Erythroblast (primary cell): Measurements from ENCODE around the gene RANGRF.

Experiments used
- DNase-seq, 2 experiments: peaks; one replicate each; lab custom pipeline; 2025; lab: John Stamatoyannopoulos, UW
- GATA1 ChIP-seq: IDR thresholded peaks from 2 replicates; pipeline ENCODE4 v1.6.1; 2011; ENCODE audit warnings: low read depth, mild to moderate bottlenecking, control low read depth, low read length, moderate library complexity
- POLR2A ChIP-seq: IDR thresholded peaks from 2 replicates; pipeline ENCODE4 v1.6.1; 2011; ENCODE audit warnings: mild to moderate bottlenecking, low read length

RANGRF gene

DNA sequence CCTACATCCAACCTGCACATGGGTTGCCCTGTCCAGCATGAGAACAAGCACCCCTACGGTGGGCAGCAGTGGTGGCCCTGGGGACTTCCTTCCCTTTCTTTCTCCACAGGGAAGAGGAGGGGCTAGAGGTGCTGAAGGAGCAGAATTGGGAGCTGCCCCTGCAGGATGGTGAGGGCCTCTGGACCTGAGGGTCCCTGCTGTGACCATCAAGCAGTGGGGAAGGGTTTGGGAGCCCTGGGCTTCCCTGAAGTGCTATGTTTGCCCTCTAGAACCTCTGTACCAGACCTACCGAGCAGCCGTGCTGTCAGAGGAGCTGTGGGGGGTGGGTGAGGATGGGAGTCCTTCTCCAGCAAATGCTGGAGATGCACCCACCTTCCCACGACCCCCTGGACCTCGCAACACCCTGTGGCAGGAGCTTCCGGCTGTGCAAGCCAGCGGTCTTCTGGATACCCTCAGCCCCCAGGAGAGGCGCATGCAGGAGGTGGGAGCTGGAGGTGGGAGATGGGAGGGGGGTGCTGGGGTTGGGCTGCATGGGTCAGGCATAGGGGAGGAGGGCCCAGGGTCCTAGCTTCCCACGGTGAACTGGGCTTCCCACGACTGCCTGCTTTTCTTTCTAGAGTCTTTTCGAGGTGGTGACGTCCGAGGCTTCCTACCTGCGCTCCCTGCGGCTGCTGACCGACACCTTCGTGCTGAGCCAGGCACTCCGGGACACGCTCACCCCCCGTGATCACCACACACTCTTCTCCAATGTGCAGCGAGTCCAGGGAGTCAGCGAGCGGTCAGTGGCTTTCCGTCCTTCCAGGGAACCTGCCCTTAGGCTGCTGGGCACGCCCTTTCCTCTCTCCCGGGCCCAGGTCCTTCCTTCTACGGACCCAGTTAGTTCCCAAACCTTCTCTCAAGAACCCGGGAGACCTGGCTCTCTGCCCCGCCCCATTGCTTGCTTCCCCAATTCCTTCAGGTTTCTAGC, 26.6 kb downstream of the RANGRF start:
- DNase-seq = no peak
- no peak for TF ChIP-seq POLR2A
- no peak for TF ChIP-seq GATA1

DNA sequence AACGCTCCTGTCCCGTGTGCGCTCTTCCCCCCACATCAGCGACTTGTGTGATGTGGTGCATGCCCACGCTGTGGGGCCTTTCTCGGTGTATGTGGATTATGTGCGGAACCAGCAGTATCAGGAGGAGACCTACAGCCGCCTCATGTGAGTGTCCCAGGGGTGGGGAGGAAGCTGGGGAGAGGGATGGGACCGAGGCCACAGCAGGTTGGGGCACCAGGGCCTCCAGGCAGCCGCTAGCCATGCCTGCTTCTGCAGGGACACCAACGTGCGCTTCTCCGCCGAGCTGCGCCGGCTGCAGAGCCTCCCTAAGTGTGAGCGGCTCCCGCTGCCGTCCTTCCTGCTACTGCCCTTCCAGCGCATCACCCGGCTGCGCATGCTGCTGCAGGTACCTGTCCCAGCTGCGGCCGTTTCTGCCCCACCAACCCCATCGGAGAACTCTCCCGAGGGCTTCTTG, 27.3 kb downstream of the RANGRF start:
- no peak for TF ChIP-seq POLR2A
- TF ChIP-seq GATA1 = no peak
- DNase-seq = no peak

DNA sequence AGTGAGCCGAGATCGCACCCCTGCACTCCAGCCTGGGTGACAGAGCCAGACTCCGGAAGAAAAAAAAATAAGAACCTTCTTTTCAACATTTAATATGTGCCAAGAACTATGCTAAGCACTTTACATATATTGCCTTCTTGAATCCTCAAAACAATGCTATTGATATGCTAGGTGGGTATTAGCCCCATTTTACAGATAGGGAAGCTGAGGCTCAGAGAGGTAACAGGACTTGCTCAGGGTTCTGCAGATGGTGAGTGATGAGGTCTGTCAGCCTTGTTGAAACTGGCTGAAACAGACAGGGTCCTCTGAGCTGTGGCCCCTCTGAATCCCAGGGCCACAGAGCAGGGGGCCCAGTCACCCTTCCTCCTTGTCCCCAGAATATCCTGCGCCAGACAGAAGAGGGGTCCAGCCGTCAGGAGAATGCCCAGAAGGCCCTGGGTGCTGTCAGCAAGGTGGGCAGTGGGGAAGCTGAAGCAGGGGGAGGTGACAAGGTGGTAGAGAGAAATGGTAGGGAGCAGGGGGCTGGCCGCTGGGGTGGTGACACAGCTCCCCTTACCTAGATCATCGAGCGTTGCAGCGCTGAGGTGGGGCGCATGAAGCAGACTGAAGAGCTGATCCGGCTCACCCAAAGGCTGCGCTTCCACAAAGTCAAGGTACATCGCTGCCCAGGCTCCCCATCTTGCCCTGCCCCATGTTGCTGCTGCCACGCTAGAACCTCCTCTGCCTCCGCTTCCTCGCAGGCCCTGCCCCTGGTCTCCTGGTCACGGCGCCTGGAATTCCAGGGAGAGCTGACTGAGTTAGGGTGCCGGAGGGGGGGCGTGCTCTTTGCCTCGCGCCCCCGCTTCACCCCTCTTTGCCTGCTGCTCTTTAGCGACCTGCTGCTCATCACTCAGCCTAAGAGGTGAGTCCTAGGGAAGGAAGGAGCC, 29.8 kb downstream of the RANGRF start:
- no peak for TF ChIP-seq GATA1
- no peak for TF ChIP-seq POLR2A
- no peak for DNase-seq

DNA sequence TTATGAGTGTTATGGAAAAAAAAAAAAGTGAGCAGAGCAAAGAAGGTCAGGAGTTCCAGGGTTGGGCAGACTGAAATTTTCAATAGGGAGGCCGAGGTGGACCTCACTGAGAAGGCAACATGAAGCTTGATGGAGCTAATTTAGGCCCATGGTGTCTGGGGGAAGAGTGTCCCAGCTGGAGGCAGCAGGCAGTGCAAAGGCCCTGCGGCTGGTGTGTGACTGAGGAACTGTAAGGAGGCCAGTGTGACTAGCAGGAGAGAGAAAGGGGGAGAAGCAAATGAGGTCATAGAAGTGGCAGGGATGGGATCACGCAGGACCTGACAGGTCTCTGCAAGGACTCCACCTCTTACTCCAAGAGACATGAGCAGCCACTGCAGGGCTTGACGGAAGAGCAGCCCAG, 31.8 kb downstream of the RANGRF start:
- DNase-seq = no peak
- TF ChIP-seq POLR2A (no peak), GATA1 (no peak)

DNA sequence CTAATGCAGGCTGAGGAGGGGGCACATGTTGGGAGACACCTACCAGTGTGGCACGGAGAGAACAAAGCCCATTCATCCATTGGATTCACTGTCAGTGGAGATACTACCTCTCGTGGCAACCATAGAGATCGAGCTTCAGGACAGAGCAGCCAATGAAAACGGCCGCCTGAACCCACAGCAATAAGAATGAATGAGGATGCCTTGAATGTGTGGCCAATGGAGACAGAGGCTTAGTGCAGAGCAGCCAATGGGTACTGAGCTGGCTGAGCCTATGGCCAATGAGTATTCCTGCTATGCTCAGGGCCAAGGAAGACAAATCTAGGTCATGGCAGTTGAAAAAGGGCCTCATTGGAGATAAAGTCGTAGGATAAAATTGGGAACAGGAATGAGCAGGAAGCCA, 32.5 kb downstream of the RANGRF start:
- TF ChIP-seq POLR2A (no peak), GATA1 (no peak)
- DNase-seq = peak in 1 of 2 experiments; percentile 28

DNA sequence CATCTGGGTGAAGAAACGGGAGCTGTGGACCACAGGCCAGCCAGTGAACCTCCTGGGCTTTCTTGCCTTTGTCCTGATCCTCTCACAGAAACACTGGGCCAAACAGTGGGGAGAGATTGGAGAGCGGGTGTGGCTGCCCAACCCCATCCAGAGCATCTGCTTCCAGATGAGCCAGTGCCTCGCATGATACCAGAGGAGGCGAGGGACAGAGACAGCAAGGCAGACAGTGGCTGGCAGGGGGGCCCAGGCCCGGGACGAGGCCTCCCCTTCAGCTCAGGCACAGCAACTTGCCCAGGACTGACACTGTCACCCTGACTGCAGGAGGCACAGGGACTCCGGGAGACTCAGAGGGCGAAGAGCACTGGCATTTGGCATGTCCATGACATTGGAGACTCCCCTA, 33.6 kb downstream of the RANGRF start:
- TF ChIP-seq POLR2A (no peak), GATA1 (no peak)
- peak in 1 of 2 experiments; percentile 50 for DNase-seq

DNA sequence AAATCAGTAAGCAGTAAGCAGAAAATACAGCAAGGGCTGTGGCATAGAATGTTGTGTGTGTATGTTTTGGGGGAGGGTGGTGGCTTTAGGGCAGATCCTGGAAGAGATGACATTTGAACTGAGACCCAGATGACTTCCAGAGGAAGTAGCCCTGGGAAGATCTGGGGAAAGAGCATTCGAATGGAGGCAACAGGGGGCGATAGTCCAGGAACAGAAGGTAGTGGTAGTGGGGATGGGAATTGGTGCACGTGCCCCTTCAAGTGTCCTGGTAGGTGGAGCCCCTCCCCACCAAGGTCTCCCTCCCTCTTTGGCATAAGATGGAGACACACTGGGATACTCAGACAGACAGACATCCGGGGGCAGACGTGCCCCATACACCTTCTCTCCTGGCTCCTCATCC, 35.7 kb downstream of the RANGRF start:
- TF ChIP-seq POLR2A (no peak), GATA1 (no peak)
- no peak for DNase-seq

DNA sequence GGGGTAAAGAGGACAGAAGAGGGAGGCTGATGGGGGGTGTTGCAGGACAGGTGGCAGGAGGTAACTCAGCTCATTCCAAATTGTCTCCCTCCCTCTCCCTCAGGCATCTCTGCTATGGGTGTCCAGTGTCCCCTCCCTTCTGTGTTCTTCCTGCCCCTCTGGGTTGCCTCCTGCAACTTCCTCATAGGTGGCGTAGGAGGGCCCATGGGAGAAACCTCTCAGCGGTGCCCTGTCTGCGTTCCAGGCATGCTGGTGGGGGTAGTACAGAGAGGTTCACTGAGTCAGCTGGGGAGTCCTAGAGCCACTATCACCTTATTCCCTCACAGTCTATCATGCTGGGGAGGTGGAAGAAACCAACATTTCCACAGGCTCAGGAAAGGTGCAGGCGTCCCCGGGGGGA, 36.5 kb downstream of the RANGRF start:
- TF ChIP-seq GATA1 (no peak), POLR2A (no peak)
- DNase-seq = no peak

DNA sequence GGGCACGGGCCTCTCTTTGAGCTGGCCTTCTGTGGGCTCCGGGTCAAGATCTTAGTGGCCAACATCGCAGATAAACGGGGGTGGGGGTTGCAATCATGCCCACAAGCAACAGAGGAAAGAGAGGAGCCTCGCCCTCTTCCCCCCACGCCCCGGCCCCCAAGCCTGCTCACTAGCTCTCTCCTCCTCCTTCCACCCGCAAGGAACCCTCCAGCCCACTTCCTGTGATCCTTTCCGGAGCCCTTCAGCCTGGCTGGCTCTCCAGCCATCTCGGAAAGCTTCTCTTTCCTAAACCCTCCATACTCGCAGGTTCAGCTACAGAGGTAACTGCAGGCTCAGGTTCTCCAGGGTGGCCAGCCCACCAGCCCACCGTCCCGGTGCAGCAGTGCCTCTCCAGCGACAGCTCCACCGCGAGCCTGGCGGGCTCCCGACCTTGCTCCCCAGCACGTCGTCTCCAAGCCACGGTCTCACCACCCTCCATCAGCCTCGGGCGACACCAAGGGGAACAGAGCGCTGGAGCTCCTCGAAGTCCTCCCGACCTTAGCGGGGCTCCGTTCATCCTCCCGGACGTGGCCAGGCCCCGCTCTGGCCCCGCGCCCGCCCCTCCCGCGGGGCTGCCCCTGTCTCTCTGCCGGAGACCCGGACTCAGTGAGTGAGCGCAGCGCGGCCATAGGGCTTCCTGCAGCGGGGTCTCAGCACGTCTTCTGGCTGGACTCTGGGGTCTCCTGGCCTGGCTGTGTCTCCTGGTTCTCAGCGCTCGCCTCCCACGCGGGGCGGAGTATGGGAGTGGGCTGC, 38.2 kb downstream of the RANGRF start:
- TF ChIP-seq GATA1 = no peak
- no peak for TF ChIP-seq POLR2A
- peak; percentile 54 to 60 for DNase-seq

DNA sequence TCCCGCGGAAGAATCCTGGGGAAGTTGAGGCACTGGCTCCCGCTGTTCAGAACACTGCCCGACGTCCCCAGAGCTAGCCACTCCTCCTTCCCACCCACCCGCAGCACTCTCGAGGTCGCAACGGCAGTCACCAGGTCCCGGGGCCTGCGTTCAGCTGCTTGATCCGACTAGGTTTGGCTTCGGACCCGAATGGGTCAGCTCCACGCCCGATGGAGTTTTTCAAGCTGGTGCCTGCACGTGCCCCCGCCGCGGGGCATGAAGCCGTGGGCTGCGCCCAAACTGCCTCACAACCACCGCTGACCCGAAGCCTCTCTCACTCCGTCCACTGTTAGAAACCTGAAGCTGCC, 38.8 kb downstream of the RANGRF start:
- no peak for DNase-seq

DNA sequence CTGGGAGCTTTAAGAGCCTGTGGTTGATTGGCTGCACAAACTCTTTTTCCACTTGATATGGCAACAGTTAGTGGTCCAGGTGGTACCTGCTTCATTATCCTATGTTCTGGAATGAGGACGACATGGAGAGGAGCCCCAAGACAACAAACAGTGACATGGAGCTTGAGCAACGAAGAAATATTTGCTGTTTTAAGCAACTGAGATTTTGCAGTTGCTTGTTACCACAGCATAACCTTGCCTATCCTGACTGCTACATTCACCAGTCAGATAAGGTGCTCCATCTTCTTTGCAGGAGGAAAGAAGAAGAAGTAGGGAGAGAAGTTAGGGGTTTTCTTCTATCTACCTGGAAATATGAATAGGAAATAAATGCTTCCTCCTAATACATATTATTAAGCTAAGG, 43.7 kb downstream of the RANGRF start:
- TF ChIP-seq GATA1 = no peak
- no peak for TF ChIP-seq POLR2A
- DNase-seq = no peak

More for the DNA sequence above, 38.8 kb downstream of the RANGRF start:
- TF ChIP-seq GATA1 (no peak), POLR2A (no peak)

DNA sequence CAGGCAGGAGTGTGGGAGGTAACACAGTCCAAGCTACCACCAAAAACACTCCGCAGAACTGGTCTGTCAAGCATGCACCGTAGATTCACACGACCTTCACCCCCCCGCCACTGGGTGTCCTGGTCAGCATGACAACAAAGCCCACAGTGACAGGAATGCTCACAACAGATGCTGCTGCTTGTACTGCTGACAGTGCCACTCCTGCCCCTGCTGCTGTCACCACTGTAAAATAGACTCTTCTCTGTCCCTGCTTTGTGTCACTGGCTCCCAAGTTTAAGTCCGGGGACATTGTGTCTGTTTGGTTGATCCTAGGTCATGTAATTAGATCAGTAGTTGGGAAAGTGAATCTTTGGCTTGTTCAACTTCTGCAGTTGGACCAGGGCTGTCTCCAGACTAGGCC, 44.2 kb downstream of the RANGRF start:
- TF ChIP-seq POLR2A = no peak
- TF ChIP-seq GATA1 = no peak
- no peak for DNase-seq

DNA sequence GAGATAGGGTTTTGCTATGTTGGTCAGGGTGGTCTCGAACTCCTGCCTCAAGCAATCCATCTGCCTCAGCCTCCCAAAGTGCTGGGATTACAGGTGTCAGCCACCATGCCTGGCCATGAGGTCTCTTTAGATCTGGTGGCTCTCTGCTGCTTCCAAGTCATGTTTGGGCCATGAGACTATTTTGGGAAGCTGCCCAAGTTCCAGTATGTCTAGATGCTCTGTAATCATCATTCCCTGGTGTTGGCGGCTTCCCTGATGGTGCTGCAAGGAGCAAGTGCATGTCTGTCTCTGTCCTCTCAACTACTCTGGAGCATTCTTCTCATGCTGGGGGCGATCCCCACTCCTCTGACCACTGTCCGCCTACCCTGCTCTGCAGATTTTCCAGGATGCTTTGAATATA, 44.8 kb downstream of the RANGRF start:
- TF ChIP-seq GATA1 = no peak
- no peak for TF ChIP-seq POLR2A
- no peak for DNase-seq

DNA sequence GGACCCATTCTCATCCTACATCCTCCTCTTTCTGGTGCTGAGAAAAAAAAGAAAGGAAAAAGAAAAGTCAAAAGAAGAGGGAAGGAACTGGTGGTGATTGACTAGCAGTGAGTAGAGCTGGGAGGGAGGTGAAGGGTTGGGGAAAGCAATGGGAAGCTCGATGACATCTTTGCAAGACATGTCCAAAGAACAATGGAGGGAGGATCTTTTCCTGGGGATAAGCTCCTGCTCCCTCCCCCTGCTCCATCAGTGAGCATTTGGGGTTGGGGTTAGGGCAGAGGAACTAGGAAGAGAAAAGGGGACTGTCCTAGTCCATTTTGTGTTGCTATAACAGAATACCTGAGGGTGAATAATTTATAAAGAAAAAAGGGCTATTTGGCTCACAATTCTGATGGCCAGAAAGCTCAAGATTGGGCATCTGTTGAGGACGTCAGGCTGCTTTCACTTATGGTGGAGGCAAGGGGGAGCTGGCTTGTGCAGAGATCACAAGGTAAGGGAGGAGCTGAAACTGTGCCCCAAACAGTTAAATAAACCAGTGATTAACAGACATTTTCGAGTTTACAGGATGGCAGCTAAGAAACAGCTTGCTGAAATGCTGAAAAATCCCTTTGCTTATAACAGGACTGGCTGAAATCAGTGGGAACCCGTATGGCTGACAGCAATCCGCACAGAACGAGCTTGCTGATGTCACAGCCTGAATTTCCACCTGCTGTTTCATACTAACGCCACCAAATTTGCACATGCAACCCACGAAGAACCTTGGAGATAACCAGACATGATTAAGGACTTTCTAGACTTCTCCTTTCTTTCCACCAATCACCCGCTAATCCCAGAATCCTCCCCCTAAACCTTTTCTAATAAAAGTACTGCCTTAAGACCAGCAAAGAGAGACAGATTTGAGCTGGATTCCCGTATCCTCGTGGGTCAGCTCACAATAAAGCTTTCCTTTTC, 49.6 kb downstream of the RANGRF start:
- peak in 1 of 2 experiments; percentile 17 for DNase-seq
- TF ChIP-seq POLR2A (no peak), GATA1 (no peak)
